Measurements from ENCODE around the gene MRFAP1L1.

Gene MRFAP1L1

GRCh38 chr4:6660430-6660829, 49.2 kb downstream of the MRFAP1L1 start:
- no peak for DNase-seq (ENCODE audit: low read depth)

- no peak for DNase-seq (ENCODE audit: low read depth)
These were observed 49.8 kb downstream of the MRFAP1L1 start for GRCh38 chr4:6659897-6660296.

GRCh38 chr4:6658597-6659075, 51.0 kb downstream of the MRFAP1L1 start:
- DNase-seq (ENCODE audit: low read depth): peak; percentile 3

- no peak for DNase-seq (ENCODE audit: low read depth)
These were observed 51.5 kb downstream of the MRFAP1L1 start for GRCh38 chr4:6658209-6658595.
